Fibroblast of peridontal ligament (primary cell): ENCODE results near the gene USP43.
"Not testable (repeated sequence)": the region's sequence is repeated elsewhere in the genome, so short reads cannot be mapped to it uniquely, and the experiment has no call there.

Source experiments
- DNase-seq: peaks from one replicate; pipeline ENCODE4 v3.0.0-alpha.2; 2010; ENCODE audit errors: extremely low read depth

Gene USP43

DNA sequence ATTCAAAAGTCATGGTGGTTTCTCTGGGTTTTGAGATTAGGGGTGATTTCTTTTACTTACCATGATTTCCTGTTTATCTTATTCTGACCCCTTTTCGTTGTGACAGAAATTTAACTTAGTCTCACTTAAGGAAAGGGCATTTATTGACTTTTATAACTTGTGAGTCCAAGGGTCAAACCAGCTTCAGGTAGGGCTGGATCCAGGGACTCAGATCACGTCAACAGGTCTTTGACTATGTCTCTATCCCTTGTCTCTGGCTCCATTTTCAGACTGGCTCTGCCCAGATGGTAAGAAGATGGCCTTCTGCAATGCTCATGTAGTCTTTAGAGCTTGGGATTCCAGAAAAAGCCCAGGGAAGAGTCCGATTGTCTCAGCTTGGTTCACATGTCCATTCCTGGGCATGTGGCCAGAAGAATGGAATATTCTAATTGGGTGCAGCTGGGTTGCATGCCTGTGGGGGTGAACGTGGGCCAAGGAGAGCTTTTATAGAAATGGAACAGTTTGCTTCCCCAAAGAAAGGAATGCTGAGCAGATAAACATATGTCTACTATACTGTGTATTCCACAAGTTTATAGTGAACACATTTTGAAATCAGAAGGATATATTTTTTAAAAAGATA, 13.4 kb downstream of the USP43 start:
- peak; percentile 1 for DNase-seq

DNA sequence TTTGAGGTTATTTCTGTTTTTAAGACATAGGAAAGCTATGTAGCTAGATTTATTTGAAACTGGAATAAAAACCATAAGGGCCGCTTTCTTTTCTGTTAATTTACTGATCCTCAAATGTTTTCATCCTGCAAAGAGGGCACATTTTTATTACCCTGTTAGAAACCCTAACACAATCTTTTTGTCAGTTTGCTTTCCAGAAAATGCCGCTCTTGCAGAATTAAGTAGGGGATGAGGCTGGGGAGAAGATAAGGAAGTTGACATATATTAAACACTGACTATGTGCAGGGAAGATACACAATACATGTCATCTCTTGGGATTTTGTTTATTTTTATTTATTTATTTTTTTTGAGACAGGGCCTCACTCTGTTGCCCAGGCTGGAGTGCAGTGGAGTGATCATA, 15.7 kb downstream of the USP43 start:
- no peak for DNase-seq

DNA sequence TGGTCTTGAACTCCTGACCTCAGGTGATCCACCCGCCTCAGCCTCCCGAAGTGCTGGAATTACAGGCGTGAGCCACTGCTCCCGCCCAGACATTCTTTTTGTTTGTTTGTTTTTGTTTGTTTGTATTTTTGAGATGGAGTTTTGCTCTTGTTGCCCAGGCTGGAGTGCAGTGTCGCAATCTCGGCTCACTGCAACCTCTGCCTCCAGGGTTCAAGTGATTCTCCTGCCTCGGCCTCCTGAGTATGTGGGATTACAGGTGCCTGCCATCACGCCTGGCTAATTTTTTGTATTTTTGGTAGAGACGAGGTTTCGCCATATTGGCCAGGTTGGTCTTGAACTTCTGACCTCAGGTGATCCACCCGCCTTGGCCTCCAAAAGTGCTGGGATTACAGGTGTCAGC, 18.2 kb downstream of the USP43 start:
- DNase-seq = not testable (repeated sequence)

DNA sequence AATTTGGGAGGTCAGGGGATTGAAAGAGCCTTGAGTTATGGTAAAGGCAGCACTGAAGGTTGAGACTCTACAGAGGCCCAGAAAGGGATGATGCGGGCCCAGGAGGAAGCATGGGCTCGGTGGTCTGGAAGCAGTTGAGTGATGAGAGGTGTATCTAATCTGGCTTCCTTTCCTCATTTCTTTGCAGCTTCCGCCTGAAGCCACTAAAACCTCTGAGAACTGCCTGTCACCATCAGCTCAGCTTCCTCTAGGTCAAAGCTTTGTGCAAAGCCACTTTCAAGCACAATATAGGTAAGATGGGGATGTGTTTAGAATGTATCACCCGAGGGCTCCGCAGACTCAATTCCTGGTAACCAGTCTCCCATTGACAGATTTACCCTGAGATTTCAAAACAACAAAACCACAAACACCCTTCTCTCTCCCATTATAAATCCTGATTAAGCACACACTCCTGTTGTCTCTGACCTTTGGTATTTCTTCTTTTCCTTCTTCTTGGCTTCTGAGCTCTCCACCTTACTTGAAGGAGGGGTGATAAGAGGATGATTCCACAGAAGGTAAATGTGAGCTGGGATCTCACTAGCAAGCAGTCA, 21.2 kb downstream of the USP43 start:
- no peak for DNase-seq

DNA sequence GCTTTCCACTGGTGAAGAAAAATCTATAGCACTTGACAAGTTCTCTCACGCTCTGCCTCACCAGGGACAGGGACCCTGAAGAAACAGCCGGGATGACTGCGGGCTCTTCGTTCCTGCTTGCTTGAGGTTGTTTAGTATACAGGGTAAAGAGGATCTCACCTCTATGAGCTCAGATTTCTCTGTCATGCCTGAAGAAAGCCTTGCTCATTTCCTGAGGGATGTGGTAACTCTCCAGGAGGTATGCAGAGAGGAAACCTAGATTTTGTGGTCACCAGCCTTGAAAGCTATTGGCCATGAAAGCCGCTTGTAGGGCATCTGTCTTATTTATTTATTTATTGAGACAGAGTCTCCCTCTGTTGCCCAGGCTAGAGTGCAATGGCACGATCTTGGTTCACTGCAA, 23.2 kb downstream of the USP43 start:
- DNase-seq = no peak

DNA sequence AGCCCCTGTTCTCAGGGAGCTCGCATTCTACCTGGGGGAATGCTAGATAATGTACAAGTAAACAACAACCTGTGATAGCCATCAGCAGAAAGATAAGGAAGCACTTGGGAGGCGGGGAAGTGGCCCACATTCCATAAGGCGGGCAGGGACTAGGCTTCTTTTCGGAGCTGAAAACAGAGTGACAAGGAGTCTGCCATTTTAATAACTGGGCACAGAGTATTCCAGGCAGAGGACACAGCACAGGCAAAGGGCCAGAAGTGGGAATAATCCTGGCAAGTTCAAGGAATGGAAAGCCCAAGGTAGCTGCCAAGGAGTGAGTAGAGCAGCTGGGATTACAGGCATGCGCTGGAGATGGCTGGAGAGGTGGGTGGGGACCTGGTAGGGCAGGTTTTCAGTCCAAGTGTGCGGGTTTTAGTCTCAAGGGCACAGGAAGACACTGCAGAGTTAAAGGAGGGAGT, 24.3 kb downstream of the USP43 start:
- DNase-seq = no peak

DNA sequence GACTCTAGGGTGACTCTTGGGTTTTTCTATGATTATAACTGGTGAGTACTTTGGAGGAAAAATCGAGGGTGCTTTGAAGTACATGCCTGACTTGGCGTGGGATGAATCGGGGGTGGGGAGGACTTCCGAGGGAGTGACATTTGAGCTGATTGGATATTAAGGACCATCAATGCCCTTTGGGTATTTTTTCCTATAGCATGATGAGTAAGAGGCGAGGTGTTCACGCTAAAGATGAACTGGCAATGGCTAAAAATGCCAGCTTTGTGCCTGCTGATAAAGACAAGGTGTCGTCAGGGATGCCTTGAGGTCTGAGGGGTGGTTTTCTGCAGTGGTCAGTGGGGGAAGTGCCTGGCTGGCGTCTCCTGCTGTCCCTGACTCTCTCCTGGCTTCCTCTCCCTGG, 25.3 kb downstream of the USP43 start:
- no peak for DNase-seq

DNA sequence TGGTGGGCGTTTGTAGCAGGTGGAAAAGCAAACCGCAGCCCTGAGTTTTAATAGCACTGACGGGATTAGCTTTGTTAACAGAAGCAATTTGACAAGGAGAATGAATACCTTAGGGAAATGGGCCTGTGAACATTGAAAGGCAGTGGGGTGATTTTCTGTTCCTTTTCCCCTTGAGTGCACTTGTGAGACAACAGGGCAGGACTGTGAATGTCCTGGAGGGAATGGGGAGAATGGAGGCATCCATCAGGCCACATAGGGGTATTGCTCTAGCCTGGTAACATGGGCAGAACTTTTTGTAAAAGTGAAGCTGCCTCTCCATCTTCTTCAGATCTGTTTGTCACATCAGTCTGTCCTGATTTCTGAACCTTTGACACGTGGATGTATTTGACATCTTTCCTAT, 26.2 kb downstream of the USP43 start:
- no peak for DNase-seq

DNA sequence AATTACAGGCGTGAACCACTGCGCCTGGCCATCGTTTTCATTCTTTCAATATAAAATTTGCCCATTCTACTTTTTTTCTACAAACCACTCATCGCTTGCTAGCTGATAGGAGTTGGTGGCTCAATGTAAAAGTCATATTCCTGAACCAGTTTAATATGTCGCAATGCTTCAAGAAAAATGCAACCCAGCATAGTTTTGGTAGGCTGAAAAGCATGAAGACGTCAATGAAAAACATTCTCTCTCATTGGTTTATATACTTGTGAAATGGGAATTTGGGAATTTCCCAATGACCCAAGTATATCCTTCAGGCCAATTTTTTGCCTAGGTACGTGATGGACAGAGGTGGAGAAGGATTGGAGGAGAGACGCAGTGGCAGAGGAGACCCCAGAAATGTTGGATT, 26.9 kb downstream of the USP43 start:
- no peak for DNase-seq

DNA sequence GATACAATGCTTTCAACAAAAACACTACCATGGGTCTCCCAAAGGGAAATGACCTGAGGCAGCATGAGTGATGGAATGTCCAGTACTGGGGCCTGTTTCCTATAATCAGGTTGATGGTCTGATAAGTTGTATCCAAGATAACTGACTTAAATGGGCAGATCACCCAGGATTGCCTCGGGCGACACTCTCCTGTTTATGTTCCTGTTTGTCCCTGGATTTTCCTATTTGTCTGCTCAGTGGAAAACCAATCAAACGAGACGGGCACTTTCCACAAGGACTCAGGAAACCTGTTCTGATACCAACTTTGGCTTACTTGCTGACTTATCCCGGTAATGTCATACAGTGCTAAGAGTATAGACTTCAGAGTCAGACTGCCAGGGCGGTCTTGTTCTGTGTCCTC, 27.4 kb downstream of the USP43 start:
- DNase-seq = no peak

DNA sequence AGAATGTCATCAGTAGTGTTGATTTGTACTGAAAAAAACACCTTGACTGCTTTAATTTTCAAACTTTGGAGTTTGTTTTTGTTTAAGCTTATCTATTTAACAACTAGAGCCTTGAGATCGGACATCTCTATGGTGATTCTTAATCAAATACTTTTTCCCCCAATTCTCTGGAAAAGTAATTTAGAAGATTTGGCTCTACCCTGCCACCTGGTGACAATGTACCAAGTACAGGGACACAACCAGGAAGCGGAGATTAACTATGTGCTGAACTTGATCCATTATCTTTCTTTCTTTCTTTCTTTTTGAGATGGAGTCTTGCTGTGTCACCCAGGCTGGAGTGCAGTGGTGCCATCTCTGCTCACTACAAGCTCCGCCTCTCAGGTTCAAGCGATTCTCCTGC, 30.8 kb downstream of the USP43 start:
- no peak for DNase-seq

DNA sequence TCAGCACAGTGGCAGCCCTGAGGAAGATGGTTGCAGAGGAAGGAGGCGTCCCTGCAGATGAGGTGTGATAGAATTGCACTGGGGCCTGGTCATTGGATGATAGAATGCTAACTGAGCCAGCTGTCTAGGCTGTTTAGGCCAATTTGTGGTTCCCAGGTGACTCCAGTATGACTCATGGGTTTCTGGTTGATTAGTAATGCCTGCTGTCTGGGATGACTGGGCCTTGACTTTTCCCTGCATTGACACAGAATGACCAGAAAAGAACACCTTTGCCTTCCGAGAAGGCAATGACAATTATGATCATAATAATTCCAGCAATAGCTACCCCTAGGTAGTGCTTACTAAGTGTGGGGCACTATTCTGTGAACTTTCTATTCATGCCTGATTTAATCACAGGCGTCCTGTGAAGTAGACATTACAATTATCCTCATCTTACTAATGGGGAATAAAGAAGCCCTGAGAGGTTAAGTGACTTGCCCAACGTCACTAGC, 31.5 kb downstream of the USP43 start:
- no peak for DNase-seq

DNA sequence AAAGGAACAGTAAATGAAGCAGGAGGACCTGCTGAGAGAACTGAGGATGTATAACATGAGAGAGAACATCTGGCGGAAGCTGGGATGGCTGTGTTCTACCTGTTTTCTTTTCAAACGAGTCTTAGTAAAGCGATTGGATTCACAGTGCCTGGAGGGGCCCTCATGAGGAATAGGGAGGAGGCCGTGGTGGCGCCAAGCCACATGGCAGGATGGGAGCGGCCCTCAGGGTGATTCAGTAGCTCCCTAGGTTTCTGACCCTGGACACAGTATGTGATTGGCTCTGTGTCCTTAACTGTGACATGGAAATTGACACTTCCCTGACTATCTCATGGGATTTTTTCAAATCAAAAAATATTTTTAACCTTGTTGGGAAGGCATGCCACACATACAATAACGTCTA, 32.1 kb downstream of the USP43 start:
- no peak for DNase-seq

DNA sequence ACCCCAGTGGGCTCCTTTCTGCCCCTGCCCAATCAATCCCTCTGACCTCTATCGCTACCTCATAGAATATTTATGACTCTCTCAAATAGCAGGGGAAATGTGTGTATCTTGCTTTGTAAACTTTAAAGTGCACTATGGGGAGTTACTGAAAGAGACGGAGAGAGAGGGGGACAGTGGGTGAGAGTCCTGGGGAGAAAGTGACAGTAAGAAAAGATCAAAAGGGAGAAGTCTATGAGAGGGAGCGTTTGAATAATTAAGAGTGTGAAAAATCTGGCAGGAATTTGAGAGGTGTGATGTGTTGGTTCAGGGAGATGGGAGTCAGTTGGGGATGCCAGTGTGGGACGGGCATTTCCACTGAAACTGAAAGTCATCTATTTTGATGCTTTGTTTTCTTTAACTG, 32.6 kb downstream of the USP43 start:
- no peak for DNase-seq

DNA sequence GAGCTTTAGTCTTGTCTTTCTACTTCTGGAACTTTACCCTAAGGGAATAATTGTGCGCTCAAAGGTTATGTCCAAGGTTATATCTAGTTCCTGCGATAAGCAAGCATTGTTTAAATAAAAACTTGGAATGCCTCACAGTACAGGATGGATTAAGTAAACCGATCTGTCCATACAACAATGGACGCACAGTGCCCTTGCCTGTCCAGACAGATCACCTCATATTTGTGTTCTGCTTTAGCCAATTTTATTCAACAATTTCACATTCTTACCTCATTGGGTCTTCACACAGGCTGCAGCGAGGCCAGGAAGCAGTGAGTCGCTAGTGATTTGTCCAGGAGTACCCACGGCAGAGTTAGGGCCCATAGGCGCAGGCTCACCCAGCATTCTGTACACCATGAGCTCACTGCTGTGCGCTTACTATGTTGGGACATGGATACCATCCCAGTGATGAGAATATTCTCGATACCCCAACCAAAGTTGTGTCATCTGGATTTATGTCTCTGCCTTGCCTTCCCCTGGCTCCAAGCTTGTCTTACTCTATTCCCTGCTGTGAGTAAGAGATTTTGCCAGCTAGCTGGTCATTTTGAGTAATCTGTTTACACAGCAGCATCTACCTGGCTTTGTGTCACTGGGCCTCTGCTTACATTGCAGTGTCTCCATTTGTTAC, 39.8 kb downstream of the USP43 start:
- DNase-seq = no peak

DNA sequence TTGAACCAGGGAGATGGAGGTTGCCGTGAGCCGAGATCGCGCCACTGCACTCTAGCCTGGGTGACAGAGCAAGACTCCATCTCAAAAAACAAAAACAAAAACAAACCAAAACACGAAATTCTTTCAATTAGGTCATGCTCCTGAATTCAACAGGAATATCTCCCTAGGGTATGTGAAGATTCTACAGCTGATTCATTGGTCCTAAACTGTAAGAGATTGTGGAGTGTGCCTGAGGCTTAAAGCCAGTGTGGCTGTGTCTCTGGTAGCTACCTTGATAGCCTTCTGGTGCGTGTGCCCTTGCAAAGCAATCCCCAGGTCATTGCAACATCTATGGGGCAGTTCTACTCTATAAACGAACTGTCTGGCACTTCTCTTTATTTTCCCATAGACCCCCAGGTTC, 48.4 kb downstream of the USP43 start:
- no peak for DNase-seq

DNA sequence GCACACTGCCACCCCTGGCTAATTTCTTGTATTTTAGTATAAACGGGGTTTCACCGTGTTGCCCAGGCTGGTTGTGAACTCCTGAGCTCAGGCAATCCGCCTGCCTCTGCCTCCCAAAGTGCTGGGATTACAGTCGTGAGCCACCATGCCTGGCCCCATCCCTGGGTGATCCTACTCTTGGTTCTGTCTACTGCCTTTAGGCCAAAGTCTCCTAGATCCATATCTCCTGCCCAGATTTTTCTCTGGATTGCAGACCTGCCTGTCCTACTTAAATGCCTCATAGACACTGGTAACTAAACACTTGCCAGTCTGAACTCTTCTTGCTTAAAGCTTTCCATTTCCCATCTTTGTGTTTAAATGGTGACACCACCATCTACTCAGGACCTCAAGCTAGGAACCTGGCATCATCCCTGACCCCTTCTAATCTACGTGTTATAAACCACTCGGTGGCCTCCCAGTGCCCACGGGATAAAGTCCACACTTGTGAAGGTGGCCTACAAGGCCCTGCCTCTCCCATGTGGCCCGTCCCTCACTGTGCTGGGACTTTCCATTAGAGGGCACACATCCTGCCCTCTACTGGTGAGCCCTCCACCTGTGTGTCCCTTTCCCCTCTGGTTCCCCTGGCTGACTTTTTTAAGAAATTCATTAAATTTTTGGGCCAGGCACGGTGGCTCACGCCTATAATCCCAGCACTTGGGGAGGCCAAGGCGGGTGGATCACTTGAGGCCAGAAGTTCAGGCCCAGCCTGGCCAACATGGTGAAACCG, 51.1 kb downstream of the USP43 start:
- no peak for DNase-seq

DNA sequence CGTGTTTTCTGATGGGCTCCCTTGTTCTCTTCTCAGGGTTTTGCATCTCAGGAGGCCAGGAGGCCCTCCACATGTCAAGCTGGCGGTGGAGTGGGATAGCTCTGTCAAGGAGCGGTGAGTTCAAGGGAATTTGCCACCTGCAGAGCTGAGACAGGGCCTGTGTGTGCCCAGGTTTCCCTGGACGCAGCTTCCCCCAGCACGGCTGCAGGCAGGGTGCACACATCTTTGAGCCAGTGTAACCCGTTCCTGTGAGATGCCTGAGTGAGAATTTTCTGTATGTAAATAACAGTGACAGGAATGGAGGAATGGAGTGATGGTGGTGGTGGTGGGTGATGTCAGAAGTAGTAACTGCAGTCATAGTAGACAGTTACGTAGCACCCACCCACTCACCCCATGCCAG, 54.8 kb downstream of the USP43 start:
- DNase-seq = no peak

DNA sequence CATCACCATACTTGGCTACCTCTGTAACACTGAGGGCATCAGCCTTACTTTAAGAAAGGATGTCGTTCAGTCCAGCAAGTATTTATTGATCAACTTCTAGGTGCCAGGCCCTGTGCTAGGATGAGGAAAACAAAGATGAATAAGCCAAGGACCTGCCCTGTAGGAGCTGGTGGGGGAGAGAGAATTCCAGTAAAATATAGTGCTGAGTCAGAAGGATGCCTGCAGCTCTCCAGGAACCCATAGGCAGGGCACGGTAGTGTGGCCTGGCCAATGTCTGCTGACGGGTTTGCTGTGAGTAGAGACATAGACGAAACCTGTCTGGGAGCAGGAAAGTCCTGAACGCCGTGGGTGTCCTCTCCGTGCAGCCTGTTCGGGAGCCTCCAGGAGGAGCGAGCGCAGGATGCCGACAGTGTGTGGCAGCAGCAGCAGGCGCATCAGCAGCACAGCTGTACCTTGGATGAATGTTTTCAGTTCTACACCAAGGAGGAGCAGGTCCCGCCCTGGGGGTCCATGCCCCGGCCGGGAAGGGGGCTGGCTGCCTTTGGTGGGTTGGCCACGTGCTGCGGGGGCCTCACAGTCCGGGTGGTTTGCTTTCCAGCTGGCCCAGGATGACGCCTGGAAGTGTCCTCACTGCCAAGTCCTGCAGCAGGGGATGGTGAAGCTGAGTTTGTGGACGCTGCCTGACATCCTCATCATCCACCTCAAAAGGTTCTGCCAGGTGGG, 55.6 kb downstream of the USP43 start:
- no peak for DNase-seq

DNA sequence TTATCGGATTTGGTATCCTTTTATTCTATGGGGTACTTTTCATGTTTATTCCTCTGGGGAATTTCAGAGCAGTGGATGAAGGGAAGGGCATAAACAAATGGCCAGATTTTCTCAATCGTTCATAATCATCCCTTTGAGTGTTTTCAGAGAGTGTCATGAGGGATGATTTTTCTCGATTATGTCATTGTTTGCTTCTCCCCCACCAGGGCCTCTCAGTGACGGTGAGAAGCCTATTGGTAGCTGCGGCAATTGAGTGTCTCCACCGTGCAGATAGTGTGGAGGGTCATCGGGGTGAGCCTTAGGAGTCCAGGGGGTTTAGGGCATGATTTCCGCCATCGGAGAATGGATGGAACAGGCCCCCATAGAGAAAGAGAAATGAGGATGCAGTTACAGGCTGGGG, 57.2 kb downstream of the USP43 start:
- DNase-seq = no peak

DNA sequence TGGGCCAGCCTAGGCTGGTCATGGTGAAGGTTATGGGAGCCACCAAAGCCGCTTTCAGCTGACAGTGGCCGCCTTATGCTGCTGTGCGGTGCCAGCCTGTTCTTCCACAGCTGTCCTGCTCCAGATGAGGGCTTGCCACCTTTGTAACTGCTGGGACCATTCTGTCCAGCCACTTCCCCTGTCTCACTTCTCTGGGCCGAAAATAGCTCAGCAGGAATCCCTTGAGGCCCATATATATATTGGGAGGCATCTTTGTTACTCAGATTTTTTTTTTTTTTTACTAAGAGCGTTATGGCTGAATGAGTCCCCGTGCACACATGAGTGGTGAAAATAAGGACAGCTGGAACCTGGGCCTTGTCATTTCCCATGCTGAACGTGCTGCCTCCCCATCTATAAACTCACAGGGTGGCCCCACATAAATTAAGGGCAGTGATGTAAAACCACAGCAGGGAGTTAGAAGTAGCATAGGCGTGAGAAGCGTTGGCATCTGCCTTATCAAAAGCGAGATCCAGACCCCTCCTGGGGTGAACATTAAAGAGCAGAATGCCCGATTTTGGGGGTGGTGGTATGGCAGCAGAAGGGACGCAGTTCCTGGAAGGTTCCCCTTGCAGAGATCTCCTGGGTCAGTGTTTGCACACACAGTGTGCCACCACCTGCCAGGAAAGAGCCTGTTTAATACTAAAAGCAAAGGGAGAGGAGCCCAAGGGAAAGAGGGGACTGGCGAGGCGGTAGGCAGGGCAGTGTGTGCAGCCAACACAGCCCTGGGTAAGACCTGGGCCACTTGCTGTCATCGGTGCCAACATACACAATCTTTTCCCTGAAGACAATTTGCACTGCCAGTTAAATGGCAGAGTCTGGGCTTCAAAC, 57.8 kb downstream of the USP43 start:
- no peak for DNase-seq
